ENCODE results near the gene GOLGA8M.
"Not testable (repeated sequence)": the region's sequence is repeated elsewhere in the genome, so short reads cannot be mapped to it uniquely, and the experiment has no call there.

The GOLGA8M gene

GRCh38 chr15:28656018-28656360 is 56.2 kb downstream of the GOLGA8M start:
- DNase-seq (ENCODE audit: low spot score): not testable (repeated sequence)

- DNase-seq (ENCODE audit: low spot score): not testable (repeated sequence)
Observed at GRCh38 chr15:28655329-28656017, 56.7 kb downstream of the GOLGA8M start.

- not testable (repeated sequence) for DNase-seq (ENCODE audit: low spot score)
Observed at GRCh38 chr15:28654194-28654593, 58.0 kb downstream of the GOLGA8M start.

DNA sequence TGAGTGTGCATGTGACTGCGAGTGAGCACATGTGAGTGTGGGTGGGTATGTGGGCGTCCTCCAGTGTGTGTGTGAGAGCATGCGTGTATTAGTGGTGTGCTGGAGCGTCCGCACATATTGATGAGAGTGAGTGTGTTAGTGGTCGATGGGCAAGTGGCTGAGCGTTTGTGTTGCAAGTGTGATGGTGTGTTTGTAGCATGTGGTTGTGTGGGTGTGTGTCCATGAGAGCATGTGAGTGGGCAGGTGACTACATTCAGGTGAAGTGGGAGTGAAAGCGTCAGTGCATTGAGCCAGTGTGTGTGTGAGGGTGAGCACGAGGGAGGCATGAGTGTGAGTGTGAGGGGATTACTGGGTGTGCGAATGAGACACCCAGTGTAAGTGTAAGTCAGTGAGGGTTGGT is 59.7 kb downstream of the GOLGA8M start:
- DNase-seq (ENCODE audit: low spot score): not testable (repeated sequence)
